GM18873 (cell line): ENCODE measurements around the gene LCN6.
A peak's percentile ranks its signal among the peaks of the same experiment; 100 is the strongest.

Source experiments
- ATAC-seq: cut with Tn5 transposase; IDR thresholded peaks from one replicate; pipeline ENCODE4 v1.9.1; 2021; ENCODE audit warnings: mild to moderate bottlenecking, moderate library complexity, moderate number of reproducible peaks; ENCODE audit not compliant: unreplicated experiment, low FRiP score

The LCN6 gene

DNA sequence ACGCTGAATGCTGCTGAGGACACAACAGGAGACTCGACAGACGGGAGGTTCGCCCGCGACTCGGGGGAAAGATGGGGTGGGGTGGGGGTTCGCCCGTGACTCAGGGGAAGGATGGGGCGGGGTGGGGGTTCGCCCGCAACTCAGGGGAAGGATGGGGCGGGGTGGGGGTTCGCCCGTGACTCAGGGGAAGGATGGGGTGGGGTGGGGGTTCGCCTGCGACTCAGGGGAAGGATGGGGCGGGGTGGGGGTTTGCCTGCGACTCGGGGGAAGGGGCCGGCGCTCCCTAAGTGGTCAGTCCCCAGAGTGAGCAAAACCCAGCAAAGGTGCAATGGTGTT lies 2.2 kb downstream of the LCN6 start:
- ATAC-seq: no peak

DNA sequence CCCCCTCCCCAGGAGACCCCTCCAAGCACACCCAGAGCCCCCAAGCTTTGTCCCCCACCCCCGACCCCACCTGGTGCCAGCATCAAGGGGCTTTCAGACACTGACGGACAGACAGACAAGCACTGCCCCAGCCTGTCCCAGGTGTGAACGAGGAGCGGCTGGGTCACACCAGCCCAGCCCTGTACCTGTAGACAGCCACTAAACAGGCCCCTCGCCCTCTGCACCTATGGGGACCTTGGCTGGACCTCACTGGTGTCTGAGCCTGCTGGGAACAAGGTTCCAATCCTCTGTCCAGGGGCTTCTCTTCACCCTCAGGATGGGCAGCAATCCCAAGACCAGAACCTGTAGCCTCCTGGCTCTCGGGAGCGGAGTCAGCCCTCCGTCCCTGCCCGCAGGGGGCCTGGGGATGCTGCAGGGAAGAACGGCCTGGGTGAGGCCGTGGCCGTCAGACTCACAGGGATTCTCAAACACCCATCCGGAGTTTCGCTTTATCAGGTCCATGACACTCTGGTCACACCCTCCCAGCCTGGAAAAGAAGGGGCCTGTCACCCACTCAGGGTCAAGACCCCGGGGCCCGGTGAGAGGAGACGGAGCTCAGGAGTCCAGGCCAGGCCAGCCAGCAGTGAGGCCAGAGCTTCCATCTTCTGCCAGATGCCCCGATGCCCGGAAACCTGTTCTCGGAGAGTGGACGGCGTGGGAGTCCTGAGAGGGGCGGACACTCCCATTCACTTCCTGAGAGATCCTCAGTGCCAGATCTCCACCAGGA lies 2.8 kb downstream of the LCN6 start:
- ATAC-seq: no peak

DNA sequence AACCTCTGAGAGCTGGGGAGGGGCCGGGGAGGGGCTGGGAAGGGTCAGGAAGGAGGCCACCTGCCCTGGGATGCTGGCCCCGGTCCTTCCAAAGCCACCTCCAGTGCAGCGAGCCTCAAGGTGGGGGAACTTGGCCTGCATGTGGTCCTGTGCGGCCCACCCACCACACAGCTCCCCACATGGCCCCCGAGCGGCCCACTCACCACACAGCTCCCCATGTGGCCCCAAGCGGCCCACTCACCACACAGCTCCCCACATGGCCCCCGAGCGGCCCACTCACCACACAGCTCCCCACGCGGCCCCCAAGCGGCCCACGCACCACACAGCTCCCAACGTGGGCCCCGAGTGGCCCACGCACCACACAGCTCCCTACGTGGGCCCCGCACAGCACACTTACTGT lies 3.6 kb downstream of the LCN6 start:
- ATAC-seq: no peak

DNA sequence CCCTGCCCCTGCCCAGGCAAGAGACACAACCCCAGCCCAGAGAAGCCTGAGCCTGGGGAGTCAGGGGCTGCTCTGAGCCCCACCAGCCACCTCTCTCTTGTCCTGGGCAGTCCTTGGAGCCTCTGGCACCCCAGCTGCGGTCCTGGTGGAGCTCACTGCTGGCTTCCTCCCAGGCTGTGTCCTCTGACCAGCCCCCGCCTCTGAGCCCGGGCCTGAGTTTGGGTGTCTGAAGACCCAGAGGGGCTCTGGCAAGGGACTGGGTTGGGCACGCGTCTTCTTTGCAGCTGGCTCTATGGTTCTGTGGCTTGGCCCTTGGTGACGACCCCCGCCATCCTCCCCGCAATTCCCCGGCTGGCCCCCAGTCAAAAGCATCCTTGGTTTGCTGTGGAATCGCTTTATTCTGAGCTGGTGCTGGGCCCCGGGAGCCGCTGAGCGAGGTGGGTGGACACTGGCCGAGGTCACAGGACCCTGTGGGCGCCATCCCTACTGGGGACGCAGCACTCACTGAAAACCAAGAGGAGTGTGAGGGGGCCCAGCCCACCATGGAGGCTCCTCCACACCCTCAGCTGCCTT lies 4.6 kb downstream of the LCN6 start:
- no peak for ATAC-seq

DNA sequence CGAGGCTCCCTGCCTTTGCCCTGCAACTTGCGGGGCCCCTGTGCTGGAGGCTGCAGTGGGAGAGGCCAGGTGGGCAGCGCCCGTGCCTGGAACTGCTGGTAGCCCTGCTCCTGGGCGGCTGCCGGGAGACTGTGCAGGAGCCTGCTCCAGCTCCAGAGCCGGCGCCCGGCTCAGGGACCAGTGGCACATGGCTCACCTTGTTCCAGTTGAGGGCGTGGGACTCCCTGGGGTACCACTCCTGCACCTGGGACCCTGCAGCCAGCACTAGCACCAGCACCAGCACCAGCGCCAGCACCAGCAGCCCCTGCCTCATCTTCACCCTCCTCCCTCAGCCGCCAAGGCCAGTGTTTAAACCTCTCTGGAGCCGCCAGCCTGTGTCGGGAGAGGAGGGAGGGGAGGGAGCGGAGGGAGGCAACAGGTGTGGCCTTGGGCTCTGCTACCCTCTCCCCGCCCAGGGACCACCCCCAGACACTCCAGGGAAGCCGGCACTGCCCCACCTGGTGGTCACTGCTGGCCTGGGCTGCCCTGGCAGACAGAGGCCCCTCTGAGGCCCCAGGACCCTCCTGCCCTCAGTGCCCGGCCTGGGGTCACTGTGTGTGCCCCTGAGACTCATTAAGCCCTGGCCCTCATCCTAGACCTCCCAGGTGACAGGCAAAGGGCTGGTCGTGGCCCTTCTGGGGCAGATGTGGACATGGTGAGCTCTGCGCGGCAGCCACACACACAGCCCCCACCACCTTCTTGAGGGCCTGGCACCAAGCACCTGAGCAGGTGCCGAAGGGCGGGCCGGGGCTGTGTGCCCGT lies 5.5 kb downstream of the LCN6 start, which contains the start of gene LCN10:
LCN10 (minus strand) TSS at position 350 of the 801 bp plus-strand sequence; CDS start at position 313, 37 bp downstream.
- ATAC-seq: no peak

DNA sequence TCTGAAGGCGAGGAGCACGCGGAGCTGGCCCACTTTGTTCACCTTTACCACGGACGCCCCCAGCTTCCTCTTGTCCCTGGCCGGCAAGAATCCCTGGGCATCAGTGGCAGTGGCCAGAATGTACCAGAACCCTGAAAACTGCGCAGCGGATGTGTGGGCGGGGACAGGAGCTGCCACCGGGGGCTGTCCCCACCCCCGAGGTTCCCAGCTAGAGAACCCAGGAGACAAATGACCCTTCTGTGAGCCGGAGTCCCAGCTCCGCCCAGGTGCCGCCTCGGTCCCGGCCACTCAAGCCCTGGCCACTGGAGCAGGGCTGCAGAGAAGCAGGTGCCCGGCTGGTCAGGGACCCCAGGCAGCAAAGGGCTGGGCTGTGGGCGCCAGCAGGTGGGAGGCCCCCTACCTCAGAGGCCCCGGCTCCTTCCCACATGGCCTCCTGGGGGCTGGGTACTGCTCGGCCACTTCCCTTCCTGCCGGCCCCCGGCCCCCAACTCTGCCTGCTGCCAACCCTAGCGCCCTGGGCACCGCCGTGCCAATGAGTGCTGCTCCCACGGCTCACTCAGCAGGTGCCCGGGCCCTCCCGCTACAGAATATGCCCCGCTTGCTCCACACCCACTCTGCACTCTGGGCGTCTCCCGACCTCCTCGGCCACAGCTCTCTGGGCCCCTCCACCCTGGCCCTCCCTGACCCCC lies 6.3 kb downstream of the LCN6 start:
- ATAC-seq: no peak

DNA sequence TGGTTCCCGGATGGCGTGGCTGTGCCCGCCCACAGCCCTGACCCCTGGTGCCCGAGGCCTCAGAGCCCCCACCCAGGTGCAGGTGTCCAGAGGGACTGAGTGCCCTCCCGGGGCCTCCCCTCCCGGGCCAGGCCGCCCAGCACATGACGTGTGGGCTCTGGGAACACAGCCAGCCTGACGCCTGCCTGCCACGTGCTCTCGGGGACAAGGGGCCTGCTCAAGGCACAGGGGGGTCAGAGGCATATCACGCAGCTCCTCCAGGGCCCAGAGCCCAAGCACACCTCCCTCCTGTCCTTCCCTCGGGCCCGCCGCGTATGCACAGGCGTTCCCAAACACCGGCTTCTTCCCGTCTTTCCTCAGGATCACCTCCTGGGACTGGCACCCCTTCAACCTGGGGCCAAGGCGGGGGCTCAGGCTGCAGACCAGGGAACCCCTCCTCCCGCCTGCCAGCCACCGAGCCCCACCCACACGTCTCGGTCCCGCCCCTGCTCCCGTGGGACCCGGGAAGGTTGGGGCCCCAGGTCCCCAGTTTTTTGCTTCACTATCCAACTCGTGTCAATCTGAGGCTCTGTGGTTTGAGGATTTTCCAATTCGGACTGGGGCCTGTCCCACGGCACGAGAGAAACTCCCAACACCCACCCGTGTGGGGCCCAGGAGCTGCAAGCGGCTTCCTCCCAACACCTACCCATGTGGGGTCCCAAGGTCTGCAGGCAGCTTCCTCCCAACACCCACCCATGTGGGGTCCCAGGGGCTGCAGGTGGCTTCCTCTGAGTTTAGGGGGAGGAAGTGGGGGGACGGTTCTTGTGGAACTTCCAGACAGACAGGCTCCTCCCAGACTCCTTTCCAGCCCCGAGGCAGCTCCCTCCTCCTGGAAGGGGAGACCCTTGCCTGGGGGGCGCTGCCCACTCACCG lies 7.1 kb downstream of the LCN6 start:
- no peak for ATAC-seq

DNA sequence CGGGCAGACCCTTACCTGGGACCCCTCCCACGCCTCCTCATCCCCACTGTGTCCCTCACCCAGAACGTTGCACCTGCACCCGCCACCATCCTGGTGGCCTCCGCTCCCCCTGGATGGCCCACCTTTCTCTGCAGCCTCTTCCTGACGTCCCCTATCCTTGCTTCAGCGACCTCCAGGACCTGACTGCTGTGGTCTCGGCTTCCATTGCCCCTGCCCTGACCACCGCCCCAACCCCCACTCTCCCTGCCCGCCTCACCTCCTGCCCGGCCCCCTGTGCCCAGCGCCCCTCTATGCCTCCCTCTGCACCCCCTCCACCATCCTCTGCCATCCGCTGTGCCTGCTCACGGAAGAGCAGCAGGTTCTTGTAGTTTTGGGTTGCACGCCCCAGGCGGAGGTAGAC lies 7.8 kb downstream of the LCN6 start:
- ATAC-seq: no peak

DNA sequence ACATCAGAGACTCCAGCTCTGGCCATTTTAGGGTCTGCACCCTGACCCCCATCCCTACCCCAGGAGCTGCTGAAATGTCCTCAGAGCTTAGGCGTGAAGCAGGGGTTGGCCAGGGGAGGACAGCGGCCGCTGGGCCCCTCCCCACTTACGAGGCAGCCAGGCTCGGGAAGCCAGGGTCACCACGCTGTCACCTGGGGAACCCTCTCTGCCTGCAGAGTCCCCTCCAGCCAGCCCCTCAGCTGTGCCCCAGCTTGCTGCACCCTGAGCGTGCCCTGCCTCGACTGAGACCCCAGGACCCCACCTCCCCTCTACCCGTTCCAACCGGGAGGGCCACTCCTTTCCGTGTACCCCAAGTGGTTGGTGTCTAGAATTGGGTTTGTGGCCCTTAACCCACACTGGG lies 8.3 kb downstream of the LCN6 start:
- no peak for ATAC-seq

DNA sequence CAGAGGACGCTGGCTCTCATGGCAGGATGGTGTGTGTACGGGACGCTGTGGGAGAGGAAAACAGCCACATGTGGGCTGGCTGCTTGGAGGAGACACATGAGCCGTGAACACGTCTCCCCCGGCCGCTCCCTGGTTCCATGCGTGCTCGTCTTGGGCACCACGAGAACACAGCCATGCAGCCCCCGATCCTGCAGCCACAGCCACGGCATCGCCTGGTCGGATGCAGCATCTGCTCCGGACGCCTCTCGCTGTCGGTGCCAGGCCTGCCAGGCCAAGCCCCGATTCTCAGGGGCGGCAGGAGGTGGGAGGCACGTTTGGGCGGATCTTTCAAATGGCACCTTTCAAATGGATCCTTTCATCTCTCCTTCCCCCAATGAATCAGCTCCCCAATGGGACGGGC lies 8.8 kb downstream of the LCN6 start:
- no peak for ATAC-seq

DNA sequence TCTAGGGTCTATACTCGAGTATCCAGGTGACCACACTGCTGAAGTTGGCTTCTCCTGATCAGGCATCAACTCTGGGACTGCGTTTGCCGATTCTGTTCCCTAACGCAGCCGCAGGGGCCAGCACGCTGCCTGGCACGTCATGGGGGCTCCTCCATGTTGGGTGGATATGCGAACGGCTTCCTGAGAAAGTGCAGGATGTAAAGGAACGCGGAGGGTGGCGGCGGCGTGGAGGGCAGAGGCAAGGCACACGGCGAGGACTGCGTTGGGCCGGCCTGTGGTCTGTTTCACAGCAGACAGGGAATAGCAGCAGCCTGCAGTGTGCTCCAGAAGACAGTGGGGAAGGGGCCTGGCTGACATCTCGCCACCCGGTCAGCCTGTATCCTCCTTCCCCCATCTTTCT lies 9.4 kb downstream of the LCN6 start:
- no peak for ATAC-seq

DNA sequence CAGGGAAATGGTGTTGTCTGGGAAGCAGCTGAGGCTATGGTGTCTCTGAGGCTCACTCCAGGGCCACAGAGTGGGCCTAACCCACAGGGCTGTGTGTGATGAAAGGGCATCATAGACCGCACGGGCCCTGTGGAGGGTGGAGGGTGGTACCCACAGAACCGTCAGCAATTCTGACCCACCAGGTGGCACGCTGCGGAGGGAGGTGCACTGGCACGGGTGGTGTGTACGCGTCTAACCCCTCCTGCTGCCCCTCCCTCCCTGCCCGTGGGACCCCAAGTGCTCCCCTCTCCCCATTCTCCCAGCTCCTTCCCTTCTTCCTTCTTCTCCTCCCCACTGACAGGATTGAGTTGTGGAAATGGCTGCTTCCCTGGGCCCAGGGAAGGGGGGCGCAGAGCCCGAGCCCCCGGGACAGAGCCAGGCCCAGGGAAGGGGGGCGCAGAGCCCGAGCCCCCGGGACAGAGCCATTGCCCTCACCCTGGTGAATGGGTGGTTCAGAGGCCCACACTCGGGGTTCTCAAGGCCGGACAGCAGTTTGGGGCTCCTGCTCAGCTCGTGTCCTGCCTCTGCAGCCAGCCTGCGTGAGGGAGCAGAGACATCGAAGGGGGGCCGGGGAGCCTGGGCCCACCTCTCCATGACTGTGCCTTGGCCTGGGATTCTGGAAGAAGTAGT lies 12.4 kb downstream of the LCN6 start:
- ATAC-seq: no peak

DNA sequence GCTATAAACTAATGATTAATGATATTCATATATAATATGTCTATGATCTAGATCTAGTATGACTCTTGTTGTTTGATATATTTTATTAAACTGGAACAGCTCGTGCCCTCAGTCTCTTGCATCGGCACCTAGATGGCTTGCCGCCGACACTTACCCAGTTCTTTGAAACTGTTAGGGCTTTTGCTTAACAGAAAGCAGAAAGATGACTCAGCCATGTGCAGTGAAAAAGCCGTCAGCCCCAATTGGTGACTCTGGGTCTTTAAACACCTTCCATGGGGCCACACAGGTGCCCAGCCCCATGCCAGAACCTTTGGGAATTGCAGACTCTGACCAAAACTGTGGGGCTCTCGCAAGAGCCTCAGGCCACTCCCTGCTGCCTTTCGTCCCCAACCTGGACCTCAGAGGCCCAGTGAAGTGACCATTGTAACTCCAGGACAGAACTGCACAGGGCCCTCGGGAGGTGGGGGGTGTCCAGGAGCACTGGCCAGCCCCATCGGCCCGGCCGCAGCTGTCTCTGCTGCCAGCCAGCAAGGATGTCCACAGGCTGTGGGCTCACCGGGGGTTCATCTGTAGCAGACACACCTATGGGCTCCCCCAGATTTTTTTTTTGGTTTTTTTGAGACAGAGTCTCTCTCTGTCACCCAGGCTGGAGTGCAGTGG lies 13.4 kb downstream of the LCN6 start:
- no peak for ATAC-seq

DNA sequence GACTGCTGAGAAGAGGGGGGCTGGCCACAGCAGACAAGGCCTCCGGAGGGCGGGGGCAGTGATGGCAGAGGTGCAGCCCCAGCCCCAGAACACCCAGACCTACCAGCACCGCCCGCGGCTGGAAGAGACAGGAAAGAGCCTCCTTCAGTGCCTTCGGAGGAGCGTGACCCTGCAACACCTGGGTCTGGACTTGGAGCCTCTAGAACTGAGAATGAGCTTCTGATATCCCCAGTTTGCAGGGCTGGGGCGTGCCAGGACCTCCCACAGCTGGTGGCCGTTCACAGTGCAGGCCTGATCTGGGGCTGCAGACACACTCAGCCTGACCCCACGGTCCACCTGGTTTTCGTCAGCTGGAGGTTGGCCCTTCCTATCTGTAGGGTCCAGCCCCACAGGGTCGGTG lies 14.7 kb downstream of the LCN6 start:
- ATAC-seq: no peak

DNA sequence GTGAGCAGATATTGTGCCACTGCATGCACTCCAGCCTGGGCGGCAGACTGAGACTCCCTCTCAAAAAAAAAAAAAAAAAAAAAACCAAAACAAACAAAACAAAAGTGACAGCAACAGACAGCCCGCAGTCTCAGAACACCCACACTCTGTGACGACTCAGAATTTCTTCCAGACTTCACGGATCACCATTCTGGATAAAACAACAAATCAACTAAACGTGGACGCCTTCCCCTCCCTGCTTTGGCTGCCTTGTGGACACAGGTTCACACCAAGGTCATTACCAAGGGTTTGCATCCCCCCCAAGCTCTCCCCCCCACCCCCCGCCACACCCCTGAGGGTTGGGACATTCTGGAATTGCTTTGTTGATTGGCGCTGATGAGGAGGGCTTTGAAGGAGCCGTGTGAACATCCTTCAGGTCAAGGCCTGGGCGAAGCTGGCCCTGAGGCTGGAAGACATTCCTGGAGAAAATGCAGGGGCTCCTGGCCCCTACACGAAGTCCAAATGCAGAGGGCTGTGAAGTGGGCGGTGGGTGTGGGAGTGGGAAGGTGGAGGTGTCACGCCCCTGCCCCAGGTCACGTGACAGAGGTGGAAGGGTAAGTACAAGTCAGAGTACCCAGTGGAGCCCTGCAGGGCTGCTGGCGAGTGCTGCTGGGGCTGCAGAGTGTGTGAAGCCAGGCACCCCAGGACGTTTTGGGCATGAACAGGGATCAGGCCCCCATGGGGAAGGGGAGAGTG lies 15.7 kb downstream of the LCN6 start:
- no peak for ATAC-seq

DNA sequence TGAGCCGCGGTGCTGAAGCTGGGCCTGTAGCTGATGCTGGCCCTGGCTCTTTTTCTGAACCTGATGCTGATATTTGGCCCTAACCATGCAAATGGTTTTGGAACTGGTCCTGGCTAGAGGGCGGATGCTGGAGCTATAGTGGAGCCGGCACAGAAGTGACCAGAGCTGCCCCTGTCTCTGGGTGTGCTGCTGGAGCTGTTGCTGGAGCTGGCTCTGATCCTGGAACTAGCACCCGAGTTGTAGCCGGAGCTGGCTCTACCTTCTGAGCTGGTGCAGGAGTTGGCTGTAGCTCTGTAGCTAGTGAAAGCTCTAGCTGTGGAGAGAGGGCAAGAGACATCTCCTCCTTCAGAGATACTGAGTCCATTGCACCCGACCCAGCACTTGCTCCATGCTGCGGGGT lies 18.4 kb downstream of the LCN6 start:
- ATAC-seq: no peak

DNA sequence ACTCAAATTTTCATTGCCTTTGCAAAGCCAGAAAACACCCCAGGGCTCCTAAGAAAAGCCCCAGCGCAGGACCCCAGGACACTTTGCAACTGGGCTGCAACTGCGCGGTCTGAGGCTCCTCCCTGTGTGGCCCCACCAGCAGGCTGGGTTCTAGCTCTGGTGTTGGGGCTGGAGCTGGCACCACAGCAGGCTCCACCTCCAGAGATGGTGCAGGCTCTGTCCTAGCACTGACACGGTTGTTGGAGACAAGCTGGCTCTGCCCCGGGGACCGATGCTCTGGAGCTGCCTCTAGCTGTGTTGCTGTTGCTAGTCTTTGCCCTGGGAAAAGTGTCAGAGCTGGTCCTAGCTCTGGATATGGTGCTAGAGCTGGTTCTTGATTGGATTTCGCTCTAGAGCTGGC lies 19.2 kb downstream of the LCN6 start:
- no peak for ATAC-seq

DNA sequence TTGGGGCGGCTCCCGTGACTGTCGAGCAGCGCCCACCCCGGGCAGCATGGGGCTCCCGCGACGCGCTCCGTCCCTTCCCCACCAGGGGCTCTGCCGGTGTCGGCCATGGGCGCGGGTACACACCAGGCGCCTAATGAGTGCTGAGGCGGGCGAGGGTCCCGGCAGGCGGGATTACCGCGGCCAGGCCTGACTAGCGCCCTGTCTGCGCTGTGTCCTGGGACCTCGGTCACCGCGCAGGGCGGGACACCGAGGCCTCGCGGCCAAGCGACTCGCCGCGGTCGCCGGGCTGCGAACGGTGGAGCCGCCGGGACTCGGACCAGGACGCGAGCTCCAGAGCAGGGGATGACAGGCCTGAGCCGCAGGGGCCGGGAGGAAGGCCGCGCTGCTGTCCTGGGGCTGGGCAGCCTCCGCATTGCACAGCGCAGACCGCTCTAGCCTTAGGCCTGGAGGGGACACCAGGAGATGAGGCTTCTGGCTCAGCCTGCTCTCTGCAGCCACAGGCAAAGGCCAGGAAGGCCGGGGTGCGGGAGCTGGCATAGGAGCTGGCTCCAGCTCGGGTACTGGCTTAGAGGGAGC lies 19.7 kb downstream of the LCN6 start:
- peak; percentile 4 for ATAC-seq
